Skin epidermis (tissue), 12 donors: ENCODE results near the gene HEMK1.

Experiments used
- H3K27ac ChIP-seq, 21 experiments: fragments of 200-600 bp; sonication (generic) in 11 of 21; one replicate each; pipeline ENCODE4 v1.5.0; 2020; ENCODE audit warnings: mild to moderate bottlenecking in 3 of 21, inconsistent platforms in 2 of 21, moderate library complexity in 2 of 21
- H3K4me3 ChIP-seq, 7 experiments: fragments of 200-600 bp; sonication (generic) in 2 of 7; one replicate each; pipeline ENCODE4 v1.5.0; 2020; ENCODE audit warnings: inconsistent platforms in 2 of 7, mild to moderate bottlenecking in 2 of 7, moderate library complexity in 1 of 7

Gene HEMK1

DNA sequence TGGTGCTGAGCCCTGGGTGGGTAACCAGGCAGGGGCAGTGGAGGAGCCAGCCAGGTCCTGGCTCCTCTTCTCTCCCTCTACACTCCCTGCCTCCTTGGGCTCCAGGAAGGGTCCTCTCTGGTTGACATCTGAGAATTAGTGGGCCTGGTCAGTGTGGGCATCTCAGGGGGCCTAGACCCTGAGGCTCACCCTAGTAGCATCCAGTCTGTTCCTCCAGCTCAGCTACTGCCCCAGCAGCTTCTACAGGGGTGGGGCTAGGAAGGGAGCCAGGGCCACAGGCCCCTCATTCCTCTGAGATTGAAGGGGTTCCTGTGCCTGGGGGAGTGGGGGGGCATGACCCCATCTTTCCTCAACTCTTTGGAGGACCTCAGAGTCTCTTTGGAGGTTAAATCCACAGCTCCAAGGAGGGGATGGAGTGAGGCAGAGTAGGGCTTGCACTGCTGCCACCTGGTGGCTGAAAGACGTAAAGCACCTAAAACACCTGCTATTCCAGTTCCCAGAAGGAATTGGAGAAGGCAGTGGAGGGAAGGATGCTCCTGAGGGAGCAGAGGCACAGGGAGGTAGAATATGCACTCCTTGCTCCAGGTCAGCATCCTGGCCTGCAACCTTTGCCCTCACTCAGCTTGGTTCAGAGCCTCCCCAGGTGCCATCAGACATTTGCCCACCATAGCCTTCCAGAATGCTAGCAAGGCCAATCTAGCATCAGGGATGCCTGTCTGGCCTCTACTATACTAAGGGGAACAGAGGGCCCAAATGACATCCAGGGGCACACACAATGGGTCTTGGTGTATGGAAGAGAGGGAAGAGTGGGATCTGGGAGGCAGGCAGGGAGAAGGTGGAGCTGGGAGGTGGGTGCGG, 26.9 kb upstream of the HEMK1 start:
- H3K4me3 ChIP-seq, result no peak overlapping the region

DNA sequence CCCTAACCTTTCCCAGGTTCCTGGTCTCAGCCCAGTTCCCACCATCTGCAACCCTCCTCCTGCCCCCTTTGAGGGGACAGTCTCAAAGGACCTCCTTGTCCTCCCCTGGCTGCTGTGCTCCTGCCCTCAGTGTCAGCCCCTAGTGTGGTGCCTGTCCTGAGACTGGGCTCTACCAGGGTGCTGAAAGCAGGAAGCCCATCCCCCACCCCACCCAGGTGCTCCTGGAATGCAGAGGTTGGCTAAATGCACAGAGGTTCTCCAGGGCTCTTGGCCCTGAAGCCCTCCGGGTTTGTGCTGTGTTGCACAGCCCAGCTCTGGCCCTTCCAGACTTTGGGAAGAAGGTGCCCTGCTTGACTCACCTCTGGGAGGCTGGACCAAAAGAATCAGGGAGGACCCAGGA, 23.5 kb upstream of the HEMK1 start:
- H3K27ac ChIP-seq, result no peak overlapping the region

More for the DNA sequence above, 26.9 kb upstream of the HEMK1 start:
- H3K27ac ChIP-seq, result no peak overlapping the region

DNA sequence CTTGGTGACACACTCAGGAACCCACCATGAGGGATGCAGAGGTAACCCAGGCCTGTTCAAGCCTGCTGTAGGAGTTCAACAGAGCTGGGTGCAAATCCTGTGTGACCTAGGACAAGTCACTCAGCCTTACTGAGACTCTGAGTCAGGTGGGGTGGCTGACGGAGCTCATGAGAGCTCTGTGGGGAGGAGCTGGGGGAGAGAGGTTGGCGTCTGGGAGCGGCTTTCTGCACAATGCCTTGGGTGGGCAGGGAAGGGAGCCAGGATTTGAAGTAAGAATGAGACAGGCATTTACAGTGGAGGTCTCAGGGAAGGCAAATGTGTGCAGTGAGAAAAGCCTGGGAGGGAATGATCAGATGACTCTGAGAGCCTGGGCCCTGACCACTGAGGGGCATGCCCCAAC, 20.1 kb upstream of the HEMK1 start:
- Histone ChIP-seq H3K27ac (no peak overlapping the region), H3K4me3 (no peak overlapping the region)

More for the DNA sequence above, 23.5 kb upstream of the HEMK1 start:
- no peak overlapping the region for H3K4me3 ChIP-seq

DNA sequence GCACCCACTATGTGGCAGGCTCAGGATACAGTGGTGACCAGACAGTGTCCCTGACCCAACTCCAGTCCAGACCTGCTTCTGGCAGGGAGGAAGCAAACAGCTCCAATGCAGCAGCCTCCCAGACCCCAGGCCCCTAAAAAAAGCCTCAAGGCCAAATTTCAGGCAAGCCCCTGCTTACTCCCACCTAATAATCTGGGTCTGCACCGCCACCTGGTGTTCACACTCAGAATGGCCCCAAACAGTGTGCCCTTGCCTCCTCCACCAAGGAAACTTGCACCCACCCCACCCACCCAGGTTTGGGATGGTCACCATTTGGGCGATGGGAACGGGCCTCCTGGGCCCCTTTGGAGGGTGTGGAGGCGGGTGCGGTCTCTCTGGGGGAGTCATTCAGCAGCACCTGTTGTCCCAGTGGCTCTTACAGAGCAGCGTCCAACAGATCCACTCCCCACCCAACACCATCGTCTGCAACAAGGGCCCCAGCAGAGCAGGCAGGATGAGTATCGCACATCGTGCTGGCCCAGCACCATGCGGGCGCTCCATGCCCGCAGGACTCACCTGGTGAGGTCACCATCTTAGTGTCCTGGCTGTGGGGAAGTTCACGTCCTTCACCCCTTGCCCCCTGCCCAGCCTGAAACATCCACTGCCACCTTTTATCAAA, 19.1 kb upstream of the HEMK1 start:
- H3K27ac ChIP-seq, result no peak overlapping the region

DNA sequence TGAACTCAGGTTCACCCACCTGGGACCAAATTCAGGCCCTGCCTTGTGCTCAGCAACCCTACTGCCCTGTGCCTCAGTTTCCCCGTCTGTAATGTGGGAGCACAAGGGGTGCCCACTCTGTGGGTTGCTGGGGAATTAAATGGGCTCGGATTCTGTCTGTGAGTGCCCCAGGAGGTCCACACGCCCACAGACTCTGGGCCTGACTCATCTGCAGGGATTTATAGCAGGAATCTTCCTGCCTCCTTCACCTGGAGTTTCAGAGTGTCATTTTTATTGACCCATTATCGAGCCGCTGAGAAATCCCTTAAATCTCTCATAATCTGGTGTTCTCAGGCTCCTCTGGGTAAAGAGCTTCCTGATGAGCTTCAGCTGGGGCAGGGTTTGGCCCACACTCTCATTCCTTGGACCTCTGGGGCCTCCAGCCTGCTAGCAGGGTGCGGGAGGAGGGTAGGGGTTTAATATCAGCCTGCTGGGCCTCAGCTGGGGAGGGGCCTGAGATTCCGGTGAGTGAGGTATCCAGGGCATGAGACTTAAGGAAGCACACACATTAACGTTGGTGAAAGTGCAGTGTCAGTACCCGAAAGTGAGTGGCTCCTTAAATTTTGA, 18.2 kb upstream of the HEMK1 start:
- no peak overlapping the region for H3K4me3 ChIP-seq
- no peak overlapping the region for H3K27ac ChIP-seq

More for the DNA sequence above, 19.1 kb upstream of the HEMK1 start:
- no peak overlapping the region for H3K4me3 ChIP-seq

DNA sequence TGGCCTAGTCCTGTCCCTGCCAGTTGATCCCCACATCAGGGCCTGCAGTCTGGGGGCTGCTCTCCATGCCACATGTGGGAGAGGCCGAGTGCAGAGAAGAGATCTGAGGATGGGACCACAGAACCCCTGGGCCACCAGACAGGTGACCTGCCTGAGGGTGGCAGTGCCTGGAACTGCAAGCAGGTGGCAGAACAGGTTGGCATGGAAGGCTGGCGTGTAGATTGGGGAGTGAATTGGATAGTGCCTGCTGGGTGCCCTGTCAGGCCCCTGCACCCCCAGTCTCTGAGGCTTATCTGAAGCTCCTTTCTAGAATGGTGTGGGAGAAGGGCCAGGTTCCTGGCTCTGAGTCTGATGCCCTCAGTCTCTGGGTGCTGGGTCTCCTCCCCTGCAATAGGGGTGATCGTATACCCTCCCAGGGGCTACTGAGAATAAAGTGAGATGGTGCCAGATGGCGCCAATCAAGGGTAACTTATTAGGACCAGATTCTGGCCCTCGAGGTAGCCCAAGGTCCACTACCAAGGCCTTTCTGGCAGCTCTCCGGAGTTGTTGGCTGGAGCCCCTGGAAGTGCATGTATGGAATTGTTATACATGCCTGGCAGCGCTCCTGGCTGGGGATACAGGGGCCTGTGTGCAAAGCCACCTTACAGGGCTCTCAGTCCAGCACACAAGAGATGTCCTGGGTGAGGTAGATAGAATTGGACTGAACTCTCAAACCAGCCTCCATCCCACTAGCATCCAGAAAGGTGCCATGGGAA, 17.5 kb upstream of the HEMK1 start:
- H3K4me3 ChIP-seq, result no peak overlapping the region
- no peak overlapping the region for H3K27ac ChIP-seq

DNA sequence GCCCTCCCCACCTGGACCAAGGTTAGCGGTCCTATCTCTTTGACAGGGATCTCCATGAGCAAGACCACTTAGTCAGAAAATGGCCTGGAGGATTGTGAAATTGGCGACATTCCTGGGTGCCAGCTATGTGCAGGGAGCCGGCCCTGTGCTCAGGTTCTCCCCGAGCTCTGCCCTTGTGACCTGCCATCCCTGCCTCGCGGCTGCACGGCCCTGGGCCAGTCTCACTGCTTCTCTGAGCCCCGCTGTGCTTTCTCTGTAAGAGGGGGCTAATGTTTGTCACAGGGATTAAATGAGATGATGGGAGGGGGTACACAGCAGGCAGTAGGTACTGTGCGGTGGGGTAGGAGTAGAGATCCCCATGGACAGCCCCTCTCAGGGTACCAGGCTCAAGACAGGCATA, 16.7 kb upstream of the HEMK1 start:
- no peak overlapping the region for H3K4me3 ChIP-seq
- H3K27ac ChIP-seq, result no peak overlapping the region

DNA sequence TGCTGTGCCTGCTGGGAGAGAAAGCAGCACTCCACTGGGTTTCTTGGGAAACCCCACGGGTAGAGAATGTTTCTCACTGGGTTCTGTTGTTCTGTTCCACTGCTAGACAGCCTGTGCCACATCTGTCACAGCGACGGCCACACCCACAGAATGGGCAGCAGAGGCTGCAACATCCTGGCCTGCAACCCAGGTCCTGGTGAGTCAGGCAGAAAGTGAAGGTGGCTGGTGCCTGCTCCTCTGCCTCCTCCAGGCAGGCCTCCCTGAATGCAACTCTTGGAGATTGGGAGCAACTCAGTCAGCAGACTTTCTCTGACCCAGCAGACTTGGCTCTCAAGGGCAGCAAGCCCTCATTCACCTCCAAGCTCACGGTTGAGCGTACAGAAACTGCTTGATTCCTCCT, 14.8 kb upstream of the HEMK1 start:
- no peak overlapping the region for H3K4me3 ChIP-seq
- no peak overlapping the region for H3K27ac ChIP-seq

DNA sequence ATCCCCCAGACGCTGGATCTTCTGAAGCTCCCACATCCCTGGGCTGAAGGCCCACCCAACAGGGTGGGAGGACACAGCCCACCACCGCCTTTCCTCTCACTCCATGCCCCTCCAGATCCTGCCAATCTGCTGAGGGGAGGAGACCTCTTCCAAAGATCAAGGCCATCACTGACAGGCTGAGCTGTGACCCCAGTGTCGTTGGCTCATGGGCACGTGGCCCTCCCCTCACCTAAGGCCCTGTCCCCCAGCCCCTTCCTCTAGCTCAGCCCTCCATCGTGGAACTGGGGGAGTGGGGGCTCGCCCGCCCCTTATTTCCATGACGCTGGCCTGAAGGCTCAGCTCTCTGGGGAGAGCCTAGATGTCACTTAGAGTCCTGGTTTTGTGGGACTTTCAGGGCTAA, 12.2 kb upstream of the HEMK1 start:
- no peak overlapping the region for H3K27ac ChIP-seq
- H3K4me3 ChIP-seq, result no peak overlapping the region

DNA sequence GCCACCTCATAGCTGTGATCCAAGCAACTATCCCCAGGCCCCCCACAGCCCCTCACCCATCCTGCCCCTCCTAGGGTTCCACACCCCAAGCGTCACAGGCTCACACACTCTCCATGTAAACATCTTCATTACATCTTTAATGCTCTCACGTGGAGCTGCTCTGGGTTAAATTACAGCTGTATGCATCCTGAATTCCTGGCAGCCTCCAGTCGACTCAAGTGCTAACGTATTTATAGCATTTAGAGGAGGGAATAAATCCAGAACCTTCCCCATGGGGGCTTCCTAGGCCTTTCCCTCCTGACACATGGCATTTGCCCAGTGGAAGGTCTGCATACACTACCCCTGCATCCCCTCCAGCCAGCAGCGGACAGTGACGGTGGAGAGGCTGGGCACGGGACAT, 11.4 kb upstream of the HEMK1 start:
- Histone ChIP-seq H3K4me3 (no peak overlapping the region), H3K27ac (no peak overlapping the region)

DNA sequence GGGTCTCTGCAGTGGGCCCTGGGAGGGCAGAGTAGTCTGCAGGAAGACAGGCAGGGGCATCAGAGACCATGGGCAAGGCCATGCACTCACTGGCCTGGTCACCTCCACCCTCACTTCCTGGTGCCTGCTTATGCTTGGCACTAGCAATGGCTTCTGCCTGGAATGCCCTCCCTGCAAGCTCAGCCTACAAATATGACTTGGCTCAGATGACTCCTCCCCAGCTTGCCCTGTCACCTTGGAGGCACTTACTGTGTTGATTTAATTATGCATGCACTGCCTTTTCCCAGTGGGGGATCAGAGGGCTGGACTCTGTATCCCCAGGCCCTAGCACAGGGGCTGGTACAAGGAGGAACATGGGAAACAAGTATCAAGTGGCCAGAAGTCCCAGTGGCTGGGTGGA, 9.6 kb upstream of the HEMK1 start:
- H3K4me3 ChIP-seq, result no peak overlapping the region

DNA sequence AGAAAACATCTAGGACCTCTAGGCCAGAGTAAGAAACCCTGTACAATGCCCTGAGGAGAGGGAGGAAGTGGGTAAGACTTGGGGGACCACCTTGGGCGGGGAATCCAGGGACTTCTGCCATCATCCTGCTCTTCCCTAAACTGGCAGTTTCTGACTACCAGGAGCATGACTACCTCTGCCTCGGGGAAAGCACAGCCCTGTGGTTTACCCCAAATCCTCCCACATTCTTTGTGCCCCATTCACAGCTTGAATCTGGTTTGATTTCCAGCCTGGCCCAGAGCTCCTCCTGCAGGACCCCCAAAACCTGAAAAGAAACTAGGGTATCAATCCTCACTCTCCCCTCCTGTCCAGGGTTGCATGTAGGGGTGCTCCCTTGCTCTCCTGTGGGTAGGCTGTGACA, 6.5 kb upstream of the HEMK1 start:
- Histone ChIP-seq H3K4me3 (no peak overlapping the region), H3K27ac (peak overlapping the region in 1 of 21 experiments; percentile 53)

More for the DNA sequence above, 9.6 kb upstream of the HEMK1 start:
- H3K27ac ChIP-seq, result no peak overlapping the region

DNA sequence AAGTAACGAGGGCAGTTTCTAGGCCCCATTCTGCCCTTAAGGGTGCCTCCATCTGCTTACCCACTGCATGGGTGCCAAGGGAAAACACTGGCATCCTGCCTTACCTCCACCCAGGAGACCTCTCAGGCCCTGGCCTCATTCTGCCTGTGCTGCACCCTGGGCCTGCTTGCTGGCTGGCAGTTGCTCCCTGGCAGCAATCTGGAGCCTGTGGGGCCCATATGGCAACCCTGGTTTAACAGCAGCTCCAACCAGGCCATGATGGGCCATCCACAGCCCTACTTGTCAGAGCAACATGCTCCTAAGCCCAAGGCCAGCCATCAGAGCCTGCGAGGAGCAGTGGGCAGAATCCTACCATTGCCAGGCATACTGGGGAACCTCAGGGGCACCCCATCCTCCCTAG, 5.5 kb upstream of the HEMK1 start:
- Histone ChIP-seq H3K27ac (peak overlapping the region in 4 of 21 experiments; percentile 16 to 53 (median 30)), H3K4me3 (no peak overlapping the region)

DNA sequence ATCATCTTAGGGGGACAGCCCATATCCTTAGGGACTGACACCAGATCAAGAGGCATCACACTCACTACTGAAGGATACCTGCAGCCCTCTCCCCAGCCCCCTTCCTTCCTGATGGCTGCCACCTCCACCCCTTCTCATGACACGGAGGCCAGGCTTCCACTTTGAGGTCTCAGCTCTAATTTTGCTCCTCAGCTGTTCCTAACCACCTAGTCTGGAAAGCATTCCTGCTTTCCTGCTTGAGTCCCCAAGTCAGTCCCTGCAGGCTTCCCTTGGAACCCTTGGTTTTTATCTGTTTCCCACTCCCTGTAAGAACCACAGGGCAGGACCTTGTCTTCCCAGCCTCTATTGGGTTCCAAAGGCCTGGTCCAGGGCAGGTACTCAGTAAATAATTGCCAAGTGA, 5.0 kb upstream of the HEMK1 start:
- Histone ChIP-seq H3K4me3 (no peak overlapping the region), H3K27ac (peak overlapping the region in 1 of 21 experiments; percentile 39)

DNA sequence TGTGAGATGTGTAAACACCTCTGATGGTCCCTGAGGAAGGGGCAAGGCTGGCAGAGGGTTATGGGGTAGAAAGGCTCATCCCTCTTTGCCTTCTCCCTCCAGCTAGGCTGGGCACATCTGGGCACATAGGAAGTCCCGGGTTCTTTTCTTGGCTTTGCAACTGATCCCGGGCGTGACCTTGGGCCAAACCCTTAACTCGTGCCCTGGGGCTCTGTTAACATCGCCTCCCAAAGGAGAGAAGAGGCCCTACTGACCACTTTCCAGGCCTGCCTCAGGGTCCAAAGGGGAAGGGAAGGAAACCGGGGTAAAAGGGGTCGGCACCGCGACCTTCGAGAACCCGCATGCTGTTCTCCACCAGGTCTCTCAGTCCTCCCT, 2.3 kb upstream of the HEMK1 start:
- Histone ChIP-seq H3K4me3 (peak overlapping the region; percentile 31 to 50 (median 45)), H3K27ac (peak overlapping the region in 17 of 21 experiments; percentile 22 to 91 (median 65))

DNA sequence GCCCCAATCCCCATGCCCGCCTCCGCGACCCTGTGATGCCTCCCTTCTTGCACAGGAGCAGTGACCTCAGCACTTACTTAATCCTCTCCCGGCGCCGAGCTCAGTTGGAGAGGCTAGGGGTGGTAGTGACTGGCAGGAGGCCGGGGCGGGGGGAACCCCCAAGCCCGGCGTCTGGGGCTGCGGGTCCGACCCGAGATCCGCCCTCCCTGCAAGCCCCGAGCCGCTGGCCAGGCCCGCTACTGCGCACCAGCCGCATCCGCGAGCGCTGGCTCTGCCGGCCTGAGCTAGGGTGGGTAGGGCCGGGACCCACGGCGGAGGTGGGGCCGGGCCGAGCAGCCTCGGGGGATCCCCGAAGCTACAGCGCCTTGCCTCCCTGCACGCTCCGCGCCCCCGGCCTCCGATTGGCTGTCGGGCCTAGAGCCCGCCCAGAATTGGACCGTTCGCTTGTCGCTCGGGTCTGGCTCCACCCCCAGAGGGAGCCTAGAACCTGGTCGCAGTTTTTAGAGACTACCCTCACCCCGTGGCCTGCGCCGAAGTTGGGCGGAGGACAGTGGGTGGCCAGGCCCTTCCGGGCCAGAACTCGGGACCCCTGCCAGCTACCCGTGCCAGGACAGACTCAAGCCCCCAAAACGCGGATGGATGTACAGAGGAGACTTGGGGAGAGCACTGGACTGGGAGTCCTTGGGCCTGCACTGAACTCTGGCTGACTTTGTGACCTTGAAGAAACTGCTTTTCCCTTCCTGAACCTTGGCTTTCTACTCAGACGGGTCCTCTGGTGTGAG, 1.7 kb upstream of the HEMK1 start, which contains the start of gene C3orf18:
C3orf18 (minus strand) TSS at position 362 of the 782 bp plus-strand sequence. CDS start 2,048 bp downstream, outside the sequence.
- H3K27ac ChIP-seq, result peak within 1 kb of the TSS in 17 of 21 experiments; percentile 22 to 91 (median 75)

DNA sequence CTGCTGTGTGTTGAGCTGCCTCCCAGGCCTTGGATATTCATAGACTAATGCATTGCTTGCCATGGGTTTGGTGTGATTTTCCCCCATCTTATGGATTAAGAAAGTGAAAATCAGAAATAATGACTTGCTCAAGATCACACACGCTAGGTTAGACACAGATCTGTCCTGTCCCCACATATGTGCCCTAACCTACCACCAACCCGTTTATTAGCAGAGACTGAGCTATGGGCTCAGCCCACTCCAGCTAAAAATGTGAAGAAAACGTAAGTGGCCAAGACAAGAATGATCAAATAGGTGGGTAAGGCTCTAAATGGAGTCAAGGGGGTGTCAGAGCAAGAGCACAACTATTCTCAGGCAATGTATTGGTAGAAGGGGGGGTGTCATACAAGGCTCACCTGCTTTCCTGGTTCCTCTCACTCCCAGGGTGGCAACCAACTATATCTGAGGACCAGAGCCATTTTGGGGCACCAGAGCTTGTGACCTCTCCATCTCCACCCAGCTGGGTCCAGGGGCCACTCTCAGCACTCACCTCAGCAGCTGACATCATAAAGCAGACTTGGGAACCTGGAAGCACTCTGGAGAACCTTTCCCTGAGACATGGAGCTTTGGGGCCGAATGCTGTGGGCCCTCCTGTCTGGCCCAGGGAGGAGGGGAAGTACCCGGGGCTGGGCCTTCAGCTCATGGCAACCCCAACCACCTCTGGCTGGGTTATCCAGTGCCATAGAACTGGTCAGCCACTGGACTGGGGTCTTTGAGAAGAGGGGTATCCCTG, 1.4 kb downstream of the HEMK1 start:
- Histone ChIP-seq H3K4me3 (no peak overlapping the region), H3K27ac (peak overlapping the region in 5 of 21 experiments; percentile 75 to 91 (median 89))

More for the DNA sequence above, 1.7 kb upstream of the HEMK1 start, which contains the start of gene C3orf18:
- H3K4me3 ChIP-seq, result peak within 1 kb of the TSS; percentile 40 to 85 (median 60)

DNA sequence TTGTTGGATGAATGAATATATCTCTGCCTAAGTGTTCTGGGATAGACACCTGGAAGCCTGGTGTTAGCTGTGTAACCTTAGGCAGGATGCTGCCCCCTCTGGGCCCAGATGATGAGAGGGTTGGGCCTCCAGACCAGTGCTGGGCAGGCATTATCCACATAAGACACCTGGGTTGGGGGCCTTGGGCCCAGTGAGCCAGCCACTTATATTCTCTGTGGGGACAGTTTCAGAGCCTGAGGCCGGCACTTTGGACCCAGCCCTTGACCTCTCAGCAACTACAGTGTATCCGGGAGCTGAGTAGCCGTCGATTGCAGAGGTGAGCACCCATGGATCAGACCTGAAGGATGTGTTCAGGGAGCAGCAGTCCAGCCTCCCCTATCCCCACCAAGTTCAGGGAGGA, 2.2 kb downstream of the HEMK1 start:
- H3K27ac ChIP-seq, result peak overlapping the region in 4 of 21 experiments; percentile 5 to 84 (median 63)
- H3K4me3 ChIP-seq, result no peak overlapping the region
